Common myeloid progenitor, CD34-positive (primary cell): ENCODE data around the gene RDH16.
"Not testable (repeated sequence)": the region's sequence is repeated elsewhere in the genome, so short reads cannot be mapped to it uniquely, and the experiment has no call there.

Experiments
- CTCF ChIA-PET: fragments of 350-600 bp; sonication (Branson Sonifier 250); formaldehyde crosslinking; loops from one replicate; lab custom pipeline; 2021; ENCODE audit warnings: antibody characterized with exemption; lab: Charles Lee
- POLR2A ChIA-PET: fragments of 350-600 bp; sonication (Branson Sonifier 250); formaldehyde crosslinking; loops from one replicate; lab custom pipeline; 2021; ENCODE audit warnings: antibody characterized with exemption; lab: Charles Lee
- DNase-seq, 3 donors: peaks; one replicate each; pipeline versions ENCODE4 v3.0.0 to v3.0.0-alpha.2; 2013
- H3K27ac ChIP-seq, 2 experiments: 1 replicate in 1 of 2; 2 replicates in 1 of 2; pipeline ENCODE4 v1.7.0; 2013; ENCODE audit warnings: inconsistent platforms in 2 of 2, low read length in 2 of 2, mild to moderate bottlenecking in 2 of 2, low read depth in 1 of 2, moderate library complexity in 1 of 2; ENCODE audit not compliant: severe bottlenecking in 2 of 2, insufficient read depth in 1 of 2, poor library complexity in 1 of 2
- H3K27me3 ChIP-seq, 5 experiments: replicated peaks in 2 of 5; 1 replicate in 3 of 5; 2 replicates in 2 of 5; pipeline versions ENCODE4 v1.6.1 to v1.7.0; 2013; ENCODE audit warnings: low read length in 4 of 5, mild to moderate bottlenecking in 2 of 5, moderate library complexity in 2 of 5, inconsistent platforms in 1 of 5; ENCODE audit not compliant: insufficient read depth in 5 of 5, control insufficient read depth in 4 of 5
- H3K36me3 ChIP-seq, 4 experiments: 1 replicate in 2 of 4; 2 replicates in 2 of 4; pipeline versions ENCODE4 v1.6.1 to v1.7.0; 2013; ENCODE audit warnings: low read length in 3 of 4, control low read depth in 1 of 4, mild to moderate bottlenecking in 1 of 4; ENCODE audit not compliant: control insufficient read depth in 4 of 4, insufficient read depth in 4 of 4
- H3K4me1 ChIP-seq, 4 experiments: 1 replicate in 3 of 4; 2 replicates in 1 of 4; pipeline versions ENCODE4 v1.6.1 to v1.7.1; 2013; ENCODE audit warnings: low read length in 3 of 4, mild to moderate bottlenecking in 3 of 4, control low read depth in 1 of 4, inconsistent platforms in 1 of 4, moderate library complexity in 1 of 4; ENCODE audit not compliant: control insufficient read depth in 4 of 4, insufficient read depth in 4 of 4; ENCODE audit errors: control extremely low read depth in 1 of 4
- H3K4me3 ChIP-seq, 7 experiments: 1 replicate in 4 of 7; 2 replicates in 3 of 7; pipeline versions ENCODE4 v1.5.1 to v1.7.0; 2013; ENCODE audit warnings: mild to moderate bottlenecking in 7 of 7, low read length in 6 of 7, moderate library complexity in 6 of 7, inconsistent platforms in 2 of 7, low read depth in 2 of 7, control low read depth in 1 of 7; ENCODE audit not compliant: insufficient read depth in 4 of 7, control insufficient read depth in 1 of 7; ENCODE audit errors: extremely low read depth in 1 of 7
- H3K9me3 ChIP-seq, 5 experiments: 1 replicate in 4 of 5; 2 replicates in 1 of 5; pipeline versions ENCODE4 v1.6.1 to v1.7.1; 2013; ENCODE audit warnings: low read length in 4 of 5, mild to moderate bottlenecking in 2 of 5, inconsistent platforms in 1 of 5, low read depth in 1 of 5, moderate library complexity in 1 of 5; ENCODE audit not compliant: control insufficient read depth in 4 of 5, insufficient read depth in 2 of 5; ENCODE audit errors: control extremely low read depth in 1 of 5
- WGBS: methylation state at CpG from one replicate; pipeline ENCODE4 v1.1.5; 2013; ENCODE audit not compliant: insufficient coverage; 5-methylcytosine and 5-hydroxymethylcytosine counted together

Gene RDH16

GRCh38 chr12:56914724-56915123, 42.7 kb downstream of the RDH16 start:
- peaks cover 0 to 6% (median 4%) of the 10 kb centered on the region in 5 experiments for H3K9me3 ChIP-seq
- no peak for DNase-seq
- H3K4me1 ChIP-seq, result no peaks in the 10 kb centered on the region
- H3K36me3 ChIP-seq, result no peaks in the 10 kb centered on the region
- no peak overlapping the region for H3K27ac ChIP-seq
- no peak overlapping the region for H3K4me3 ChIP-seq
- ChIA-PET CTCF (no interaction called here), POLR2A (no interaction called here)
- no peaks in the 10 kb centered on the region for H3K27me3 ChIP-seq
- WGBS, result 94% methylated on average over 2 of the region's 3 CpGs

- Histone ChIP-seq H3K4me1 (no peaks in the 10 kb centered on the region), H3K27me3 (no peaks in the 10 kb centered on the region), H3K36me3 (no peaks in the 10 kb centered on the region), H3K9me3 (peaks cover 4 to 11% (median 7%) of the 10 kb centered on the region in 5 experiments), H3K27ac (no peak overlapping the region), H3K4me3 (no peak overlapping the region)
- POLR2A ChIA-PET, result interaction anchor here (0.7 kb wide), 1 partner anchor 108 kb away, joined by 3 read pairs; no protein-coding TSS in a partner anchor
- DNase-seq, result no peak
- CTCF ChIA-PET, result no interaction called here
Observed at GRCh38 chr12:56914256-56914655, 43.2 kb downstream of the RDH16 start.

GRCh38 chr12:56909403-56909802, 48.0 kb downstream of the RDH16 start:
- WGBS, result 100% methylated on average over 1 of the region's 2 CpGs

GRCh38 chr12:56908136-56908535, 49.3 kb downstream of the RDH16 start:
- H3K4me3 ChIP-seq, result no peak overlapping the region
- H3K4me1 ChIP-seq, result no peaks in the 10 kb centered on the region
- ChIA-PET POLR2A (no interaction called here), CTCF (no interaction called here)
- H3K9me3 ChIP-seq, result peaks cover 8 to 18% (median 12%) of the 10 kb centered on the region in 5 experiments
- 88% methylated on average over 5 of the region's 5 CpGs for WGBS
- no peaks in the 10 kb centered on the region for H3K36me3 ChIP-seq
- no peaks in the 10 kb centered on the region for H3K27me3 ChIP-seq
- H3K27ac ChIP-seq, result no peak overlapping the region
- DNase-seq, result no peak

More at GRCh38 chr12:56909403-56909802, 48.0 kb downstream of the RDH16 start:
- H3K27ac ChIP-seq, H3K27me3 ChIP-seq, CTCF ChIA-PET, H3K36me3 ChIP-seq, H3K4me1 ChIP-seq, POLR2A ChIA-PET, H3K4me3 ChIP-seq, DNase-seq: not testable (repeated sequence)
- peaks cover 4 to 13% (median 12%) of the 10 kb centered on the region in 5 experiments for H3K9me3 ChIP-seq

GRCh38 chr12:56905852-56906251, 51.6 kb downstream of the RDH16 start:
- POLR2A ChIA-PET, result no interaction called here

GRCh38 chr12:56903374-56903773, 54.0 kb downstream of the RDH16 start:
- Histone ChIP-seq H3K4me3 (no peak overlapping the region), H3K27me3 (no peaks in the 10 kb centered on the region), H3K36me3 (no peaks in the 10 kb centered on the region), H3K9me3 (peaks cover 4 to 35% (median 28%) of the 10 kb centered on the region in 5 experiments), H3K4me1 (no peaks in the 10 kb centered on the region), H3K27ac (no peak overlapping the region)
- POLR2A ChIA-PET, result no interaction called here
- DNase-seq, result no peak
- WGBS, result 88% methylated on average over 1 of the region's 1 CpG
- CTCF ChIA-PET, result no interaction called here

More at GRCh38 chr12:56905852-56906251, 51.6 kb downstream of the RDH16 start:
- Histone ChIP-seq H3K4me3 (no peak overlapping the region), H3K27ac (no peak overlapping the region), H3K4me1 (no peaks in the 10 kb centered on the region), H3K36me3 (no peaks in the 10 kb centered on the region), H3K27me3 (no peaks in the 10 kb centered on the region), H3K9me3 (peaks cover 7 to 34% (median 25%) of the 10 kb centered on the region in 5 experiments)
- no peak for DNase-seq
- CTCF ChIA-PET, result no interaction called here
- 100% methylated on average over 1 of the region's 1 CpG for WGBS
